Spleen (tissue), 11 donors: ENCODE results near the gene NIPAL4. TPM values are rescaled to one million over a fixed set of nuclear protein-coding genes. Genes with fewer than 3 reads are reported as not detected.

ENCODE experiments used
- DNase-seq: peaks from one replicate; pipeline ENCODE4 v3.0.0-alpha.2; 2020
- H3K27ac ChIP-seq, 8 donors: fragments of 200-600 bp; sonication (generic) in 7 of 8; 1 replicate in 4 of 8; 2 replicates in 4 of 8; pipeline versions ENCODE4 v1.5.0 to v1.8.0; 2016 to 2021; ENCODE audit warnings: inconsistent platforms in 4 of 8, mild to moderate bottlenecking in 4 of 8, moderate library complexity in 1 of 8
- H3K27me3 ChIP-seq, 7 donors: fragments of 200-600 bp; sonication (generic) in 6 of 7; replicated peaks in 1 of 7; 1 replicate in 4 of 7; 2 replicates in 3 of 7; pipeline versions ENCODE4 v1.5.0 to v1.8.0; 2016 to 2021; ENCODE audit warnings: inconsistent platforms in 3 of 7, mild to moderate bottlenecking in 1 of 7
- H3K36me3 ChIP-seq, 6 donors: fragments of 200-600 bp; sonication (generic) in 5 of 6; 1 replicate in 4 of 6; 2 replicates in 2 of 6; pipeline versions ENCODE4 v1.5.0 to v1.8.0; 2016 to 2021; ENCODE audit warnings: inconsistent platforms in 2 of 6
- H3K4me1 ChIP-seq, 6 donors: fragments of 200-600 bp; sonication (generic) in 5 of 6; 1 replicate in 3 of 6; 2 replicates in 3 of 6; pipeline versions ENCODE4 v1.5.0 to v1.8.0; 2016 to 2021; ENCODE audit warnings: inconsistent platforms in 3 of 6
- H3K4me3 ChIP-seq, 8 donors: fragments of 200-600 bp; sonication (generic) in 7 of 8; 1 replicate in 4 of 8; 2 replicates in 4 of 8; pipeline versions ENCODE4 v1.5.0 to v1.8.0; 2016 to 2021; ENCODE audit warnings: inconsistent platforms in 4 of 8, mild to moderate bottlenecking in 4 of 8, moderate library complexity in 2 of 8
- H3K9me3 ChIP-seq, 8 donors: fragments of 200-600 bp; sonication (generic) in 7 of 8; 1 replicate in 4 of 8; 2 replicates in 4 of 8; pipeline versions ENCODE4 v1.5.0 to v1.8.0; 2016 to 2021; ENCODE audit warnings: inconsistent platforms in 4 of 8
- POLR2A ChIP-seq, 3 donors: fragments of 450-650 bp; IDR thresholded peaks; one replicate each; pipeline ENCODE4 v1.5.1; 2017; ENCODE audit warnings: antibody characterized with exemption in 3 of 3, mild to moderate bottlenecking in 1 of 3
- POLR2AphosphoS5 ChIP-seq, 3 donors: sonication (generic); formaldehyde crosslinking; IDR thresholded peaks; one replicate each; pipeline ENCODE4 v1.5.1; 2017; ENCODE audit warnings: antibody characterized with exemption in 3 of 3
- WGBS, 5 donors: extraction: QIAGEN DNeasy Blood & Tissue Kit in 3 of 5; methylation state at CpG; one replicate each; pipeline versions ENCODE4 v1.1.5 to v1.1.7; 2013 to 2018; 5-methylcytosine and 5-hydroxymethylcytosine counted together
- intact Hi-C: fragments of 100-400 bp; cut with DNase I; formaldehyde crosslinking; loops from one replicate; pipeline ENCODE4 v1.15.0; 2023; ENCODE audit warnings: low total_unique reads
- polyA plus RNA-seq, 3 donors: library from polyadenylated mRNA; stranded (reverse); fragments of 200-250 nt; gene quantifications; one replicate each; pipeline ENCODE4 v1.2.1, GENCODE V29; 2013
- total RNA-seq, 7 donors: library from RNA; depleted of rRNA in 3 of 7; stranded (reverse); fragments of >200 nt in 3 of 7; fragmentation: NEBNext Ultra II Directional in 4 of 7; extraction: Animal tissue kit (Norgen Biotek cat#: 25700) in 4 of 7; gene quantifications; one replicate each; pipeline versions ENCODE4 v1.1.0 to v1.2.1, GENCODE V29; 2016 to 2021
- TF ChIP-seq, protein P1 (sequence below), 11 experiments: fragments of 200-600 bp in 7 of 11; fragments of 450-650 bp in 4 of 11; sonication (generic) in 4 of 11; IDR thresholded peaks in 8 of 11; conservative IDR thresholded peaks in 3 of 11; 1 replicate in 7 of 11; 2 replicates in 4 of 11; pipeline versions ENCODE4 v1.4.0 to v1.8.0; 2016 to 2021; ENCODE audit warnings: antibody characterized with exemption in 11 of 11, inconsistent platforms in 4 of 11, mild to moderate bottlenecking in 1 of 11
- donor health status: healthy with polysubstance abuse.
- donor health status: DM: no; HTN: no; CAD: no; lungs with moderate emphysema.
- donor health status: DM: no; HTN: no; CAD: no.
- donor health status: Bipolar disorder and iron deficiency.
- donor health status: healthy.
- donor health status: DM: no; HTN: no; CAD: no.
- donor health status: DM: yes; HTN: yes; CAD: no.

NIPAL4 gene
- total and polyA plus RNA-seq, 10 donors, result 0.19 to 0.73 (median 0.44) TPM; not detected in 1

DNA sequence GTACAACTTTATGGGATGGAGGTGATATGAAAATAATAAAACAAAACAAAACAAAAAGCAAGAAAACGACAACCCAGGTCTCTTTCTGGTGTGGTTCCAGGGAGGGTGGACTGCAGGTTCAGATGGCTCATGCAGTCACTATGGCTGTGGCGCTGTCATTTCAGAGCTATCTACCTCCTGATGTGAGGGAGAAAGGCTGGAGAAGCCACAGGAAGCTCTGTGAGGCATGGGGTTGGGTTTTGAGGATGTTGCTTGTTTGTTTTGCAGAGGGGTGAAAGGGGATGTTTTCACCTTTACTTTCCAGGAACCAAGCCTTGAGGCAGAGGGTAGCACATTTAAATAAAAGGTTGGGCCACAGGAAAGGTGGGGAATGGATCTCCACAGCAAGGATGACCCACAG, 18.7 kb downstream of the NIPAL4 start:
- DNase-seq, result no peak
- peaks cover 4 to 68% (median 20%) of the 10 kb centered on the region in 6 donors for H3K4me1 ChIP-seq
- H3K4me3 ChIP-seq, result no peak overlapping the region
- peak overlapping the region in 4 of 8 donors; percentile 32 to 85 (median 56) for H3K27ac ChIP-seq
- H3K36me3 ChIP-seq, result peaks cover 0 to 100% (median 34%) of the 10 kb centered on the region in 6 donors
- WGBS, 5 donors, result 82 to 95% (median 85%) methylated on average over 2 of the region's 2 CpGs
- H3K27me3 ChIP-seq, result no peaks in the 10 kb centered on the region
- TF ChIP-seq POLR2AphosphoS5 (IDR thresholded peaks at IDR 0.05) (no peak), POLR2A (IDR thresholded peaks at IDR 0.05) (no peak)
- TF ChIP-seq, protein P1, sequence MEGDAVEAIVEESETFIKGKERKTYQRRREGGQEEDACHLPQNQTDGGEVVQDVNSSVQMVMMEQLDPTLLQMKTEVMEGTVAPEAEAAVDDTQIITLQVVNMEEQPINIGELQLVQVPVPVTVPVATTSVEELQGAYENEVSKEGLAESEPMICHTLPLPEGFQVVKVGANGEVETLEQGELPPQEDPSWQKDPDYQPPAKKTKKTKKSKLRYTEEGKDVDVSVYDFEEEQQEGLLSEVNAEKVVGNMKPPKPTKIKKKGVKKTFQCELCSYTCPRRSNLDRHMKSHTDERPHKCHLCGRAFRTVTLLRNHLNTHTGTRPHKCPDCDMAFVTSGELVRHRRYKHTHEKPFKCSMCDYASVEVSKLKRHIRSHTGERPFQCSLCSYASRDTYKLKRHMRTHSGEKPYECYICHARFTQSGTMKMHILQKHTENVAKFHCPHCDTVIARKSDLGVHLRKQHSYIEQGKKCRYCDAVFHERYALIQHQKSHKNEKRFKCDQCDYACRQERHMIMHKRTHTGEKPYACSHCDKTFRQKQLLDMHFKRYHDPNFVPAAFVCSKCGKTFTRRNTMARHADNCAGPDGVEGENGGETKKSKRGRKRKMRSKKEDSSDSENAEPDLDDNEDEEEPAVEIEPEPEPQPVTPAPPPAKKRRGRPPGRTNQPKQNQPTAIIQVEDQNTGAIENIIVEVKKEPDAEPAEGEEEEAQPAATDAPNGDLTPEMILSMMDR (IDR thresholded peaks at IDR 0.05 in 8 of 11, conservative IDR thresholded peaks at IDR 0.05 in 3 of 11), result no peak
- intact Hi-C loops, result loop anchor here (10.0 kb wide), 1 partner anchor 134 kb away; a partner anchor contains a TSS
- H3K9me3 ChIP-seq, result no peaks in the 10 kb centered on the region

DNA sequence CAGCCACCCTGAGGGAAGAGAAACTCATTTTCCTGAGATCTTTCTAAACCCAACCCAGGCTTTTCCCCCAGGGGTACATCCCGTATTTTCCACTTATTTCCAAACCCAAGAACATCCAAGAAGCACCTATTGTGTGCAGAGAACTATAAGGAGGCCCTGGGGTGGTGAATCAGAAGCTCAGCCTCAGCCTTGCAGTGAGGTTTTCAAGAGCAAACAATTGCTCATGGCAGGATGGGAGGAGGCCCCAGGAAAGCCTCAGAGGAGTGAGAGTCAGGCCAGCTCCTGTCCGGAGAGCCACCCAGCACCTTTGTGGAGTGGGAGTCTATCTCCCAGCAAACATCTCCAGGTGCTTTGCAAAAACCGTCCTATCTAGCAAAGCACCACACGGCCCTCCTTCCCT, 19.2 kb downstream of the NIPAL4 start:
- 85 to 91% (median 88%) methylated on average over 3 to 4 of the region's 4 CpGs for WGBS, 5 donors
- DNase-seq, result no peak
- Histone ChIP-seq H3K9me3 (no peaks in the 10 kb centered on the region), H3K27me3 (no peaks in the 10 kb centered on the region), H3K4me3 (no peak overlapping the region), H3K27ac (peak overlapping the region in 5 of 8 donors; percentile 27 to 85 (median 48)), H3K4me1 (peaks cover 4 to 68% (median 20%) of the 10 kb centered on the region in 6 donors), H3K36me3 (peaks cover 0 to 100% (median 38%) of the 10 kb centered on the region in 6 donors)
- intact Hi-C loops, result loop anchor here (10.0 kb wide), 1 partner anchor 134 kb away; a partner anchor contains a TSS
- TF ChIP-seq POLR2A (IDR thresholded peaks at IDR 0.05) (no peak), POLR2AphosphoS5 (IDR thresholded peaks at IDR 0.05) (no peak)
- TF ChIP-seq, protein P1 (IDR thresholded peaks at IDR 0.05 in 8 of 11, conservative IDR thresholded peaks at IDR 0.05 in 3 of 11), result no peak

DNA sequence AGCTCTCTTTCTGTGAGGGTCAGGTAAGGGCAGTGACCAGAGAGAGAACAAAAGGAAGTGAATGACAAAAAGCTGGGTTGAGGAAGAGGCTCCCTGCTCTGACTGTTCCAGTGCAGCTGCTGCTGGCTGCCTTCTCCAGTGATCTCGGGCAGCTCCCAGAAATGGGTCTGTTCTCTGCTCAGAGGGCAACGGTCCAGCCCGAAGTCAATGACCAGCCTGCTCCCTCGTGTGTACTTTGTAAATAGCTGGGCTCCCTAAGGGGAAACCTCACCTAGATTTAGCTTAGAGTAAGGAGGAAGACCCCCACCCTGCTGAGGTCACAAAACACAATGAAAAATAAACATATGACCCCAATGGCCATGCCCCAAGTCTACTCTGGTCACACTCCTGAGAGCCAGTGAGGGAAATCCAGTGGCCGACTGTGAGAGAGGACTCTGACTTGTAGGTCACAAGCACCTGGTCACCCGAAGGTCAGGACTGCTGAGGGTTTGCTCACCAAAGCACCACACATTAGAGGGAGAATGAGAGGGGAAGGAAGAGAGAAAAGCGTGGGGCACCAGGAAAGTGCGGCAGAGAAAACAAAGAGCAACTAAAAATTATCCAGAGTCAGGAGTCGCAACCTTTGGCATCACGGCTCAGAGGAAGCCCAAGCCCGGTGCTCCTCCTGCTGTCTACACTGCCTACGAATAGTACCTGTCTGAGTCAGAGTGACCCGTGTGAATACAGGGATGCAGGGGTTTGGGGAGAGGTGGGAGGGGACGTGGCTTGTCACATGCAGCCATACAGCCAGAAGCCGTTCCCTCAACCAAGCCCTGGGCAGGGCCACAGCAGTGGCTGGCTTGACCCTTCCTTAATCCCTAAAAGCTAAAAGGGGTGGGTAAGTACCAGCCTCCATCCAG, 19.8 kb downstream of the NIPAL4 start:
- H3K4me1 ChIP-seq, result peaks cover 4 to 74% (median 27%) of the 10 kb centered on the region in 6 donors
- no peak overlapping the region for H3K4me3 ChIP-seq
- no peak for DNase-seq
- no peaks in the 10 kb centered on the region for H3K27me3 ChIP-seq
- H3K27ac ChIP-seq, result peak overlapping the region in 5 of 8 donors; percentile 27 to 85 (median 48)
- H3K36me3 ChIP-seq, result peaks cover 0 to 100% (median 45%) of the 10 kb centered on the region in 6 donors
- TF ChIP-seq POLR2AphosphoS5 (IDR thresholded peaks at IDR 0.05), result no peak
- TF ChIP-seq, protein P1 (IDR thresholded peaks at IDR 0.05 in 8 of 11, conservative IDR thresholded peaks at IDR 0.05 in 3 of 11), result no peak
- no peaks in the 10 kb centered on the region for H3K9me3 ChIP-seq
- WGBS, 5 donors, result 77 to 87% (median 82%) methylated on average over 14 to 15 of the region's 15 CpGs
- intact Hi-C loops, result loop anchor here (10.0 kb wide), 1 partner anchor 135 kb away; a partner anchor contains a TSS

DNA sequence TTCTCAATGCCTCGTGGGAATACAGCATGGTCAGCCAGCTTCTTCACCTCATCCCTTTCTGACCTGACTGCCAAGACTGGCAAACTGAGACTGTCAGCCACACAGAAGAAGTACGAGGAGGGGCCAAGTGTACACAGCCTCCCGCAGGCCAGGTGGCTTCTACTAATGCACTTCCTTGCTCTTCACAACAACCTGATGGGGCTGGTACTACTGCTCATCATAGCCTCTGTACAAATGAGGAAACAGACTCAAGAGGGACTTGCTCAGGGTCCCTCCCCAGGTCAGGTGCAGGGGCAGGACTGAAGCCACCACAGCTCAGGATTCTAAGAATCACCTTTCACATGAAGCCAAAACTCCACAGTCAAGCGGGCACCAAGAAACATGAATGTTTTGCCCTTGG, 21.3 kb downstream of the NIPAL4 start:
- no peaks in the 10 kb centered on the region for H3K9me3 ChIP-seq
- H3K36me3 ChIP-seq, result peaks cover 0 to 100% (median 57%) of the 10 kb centered on the region in 6 donors
- 62 to 75% (median 73%) methylated on average over 2 to 4 of the region's 4 CpGs for WGBS, 5 donors
- no peak for DNase-seq
- H3K4me3 ChIP-seq, result no peak overlapping the region
- peak overlapping the region in 6 of 8 donors; percentile 32 to 85 (median 56) for H3K27ac ChIP-seq
- intact Hi-C loops, result no loop called here
- H3K27me3 ChIP-seq, result no peaks in the 10 kb centered on the region
- peaks cover 4 to 88% (median 41%) of the 10 kb centered on the region in 6 donors for H3K4me1 ChIP-seq
- TF ChIP-seq, protein P1 (IDR thresholded peaks at IDR 0.05 in 8 of 11, conservative IDR thresholded peaks at IDR 0.05 in 3 of 11), result no peak
- TF ChIP-seq POLR2A (IDR thresholded peaks at IDR 0.05), result peak in 1 of 3 donors; percentile 18
- TF ChIP-seq POLR2AphosphoS5 (IDR thresholded peaks at IDR 0.05), result peak in 2 of 3 donors; percentile 52 to 82
